NB4 (cell line): Measurements from ENCODE around the gene PRR13.

Experiments used
- CTCF ChIP-seq: IDR thresholded peaks from one replicate; pipeline ENCODE4 v1.5.1; 2012; ENCODE audit warnings: low read depth, low read length
- MAX ChIP-seq: IDR thresholded peaks from 2 replicates; pipeline ENCODE4 v1.6.1; 2011; ENCODE audit warnings: low read depth, low read length

GRCh38 chr12:53454707-53455106 lies 13.2 kb downstream of the PRR13 start:
- no peak for TF ChIP-seq MAX
- no peak for TF ChIP-seq CTCF
